Activated gamma-delta T cell (primary cell): ENCODE measurements around the gene ZNF417.
"Not testable (repeated sequence)": the region's sequence is repeated elsewhere in the genome, so short reads cannot be mapped to it uniquely, and the experiment has no call there.

Experiments used
- DNase-seq: peaks from one replicate; lab custom pipeline; 2025; lab: John Stamatoyannopoulos, UW

Gene ZNF417

GRCh38 chr19:57887195-57887941 is 29.0 kb downstream of the ZNF417 start:
- DNase-seq, result no peak

DNA sequence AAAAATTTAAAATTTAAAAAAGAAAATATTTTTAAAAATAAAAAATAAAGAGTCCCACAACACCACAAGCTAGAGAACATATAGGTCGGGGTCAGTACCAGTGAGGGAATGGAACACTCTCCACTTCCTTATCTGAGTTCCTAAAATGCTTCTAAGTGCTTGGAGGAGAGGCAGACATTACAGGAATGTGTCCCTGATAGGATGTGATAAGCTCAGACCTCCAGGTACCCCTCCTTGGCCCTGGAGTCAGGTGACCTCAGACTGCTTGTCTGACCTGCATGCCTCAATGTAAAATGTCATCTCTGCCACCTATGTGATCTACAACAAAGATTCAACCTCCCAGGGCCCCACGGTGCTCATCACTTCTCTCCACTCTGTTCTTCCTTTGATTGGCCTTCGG is 30.3 kb downstream of the ZNF417 start:
- DNase-seq, result no peak

DNA sequence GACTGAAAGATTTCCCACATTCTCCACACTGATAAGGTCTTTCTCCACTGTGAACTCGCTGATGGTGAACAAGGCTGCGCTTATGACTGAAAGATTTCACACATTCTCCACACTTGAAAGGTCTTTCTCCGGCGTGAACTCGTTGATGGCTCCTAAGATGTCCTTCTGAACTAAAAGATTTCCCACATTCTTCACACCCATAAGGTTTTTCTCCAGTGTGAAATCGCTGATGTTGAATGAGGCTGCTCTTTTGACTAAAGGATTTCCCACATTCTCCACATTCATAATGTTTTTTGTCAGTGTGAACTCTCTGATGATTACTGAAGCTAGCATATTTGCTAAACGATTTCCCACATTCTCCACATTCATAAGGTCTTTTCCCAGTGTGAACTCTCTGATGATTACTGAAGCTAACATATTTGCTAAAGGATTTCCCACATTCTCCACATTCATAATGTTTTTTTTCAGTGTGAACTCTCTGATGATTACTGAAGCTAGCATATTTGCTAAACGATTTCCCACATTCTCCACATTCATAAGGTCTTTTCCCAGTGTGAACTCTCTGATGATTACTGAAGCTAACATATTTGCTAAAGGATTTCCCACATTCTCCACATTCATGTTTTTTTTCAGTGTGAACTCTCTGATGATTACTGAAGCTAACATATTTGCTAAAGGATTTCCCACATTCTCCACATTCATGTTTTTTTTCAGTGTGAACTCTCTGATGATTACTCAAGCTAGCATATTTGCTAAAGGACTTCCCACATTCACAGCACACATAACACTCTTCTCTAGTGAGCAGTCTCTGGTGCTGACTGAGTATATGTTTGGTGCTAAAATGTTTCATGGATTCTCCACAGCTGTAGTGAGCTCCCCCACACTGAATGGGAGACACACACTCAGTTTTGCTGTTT is 42.3 kb downstream of the ZNF417 start:
- not testable (repeated sequence) for DNase-seq

GRCh38 chr19:57872450-57872849 is 43.9 kb downstream of the ZNF417 start:
- no peak for DNase-seq

- no peak for DNase-seq
These were observed 46.2 kb downstream of the ZNF417 start for GRCh38 chr19:57870225-57870624.

DNA sequence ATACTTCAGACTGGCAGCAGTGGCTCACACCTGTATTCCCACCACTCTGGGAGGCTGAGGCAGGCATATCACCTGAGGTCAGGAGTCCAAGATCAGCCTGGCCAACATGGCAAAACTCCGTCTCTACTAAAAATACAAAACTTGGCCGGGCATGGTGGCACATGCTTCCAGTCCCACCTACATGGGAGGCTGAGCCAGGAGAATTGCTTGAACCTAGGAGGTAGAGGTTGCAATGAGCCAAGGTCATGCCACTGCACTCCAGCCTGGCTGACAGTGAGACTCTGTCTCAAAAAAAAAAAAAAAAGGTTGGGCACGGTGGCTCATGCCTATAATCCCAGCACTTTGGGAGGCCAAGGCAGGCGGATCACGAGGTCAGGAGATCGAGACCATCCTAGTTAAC is 46.7 kb downstream of the ZNF417 start:
- not testable (repeated sequence) for DNase-seq

GRCh38 chr19:57867868-57868492 is 48.4 kb downstream of the ZNF417 start:
- no peak for DNase-seq
